C4-2B (cell line): Measurements from ENCODE around the gene ADRA1B.

Source experiments
- CTCF ChIP-seq: fragments of 450-650 bp; conservative IDR thresholded peaks from 2 replicates; pipeline ENCODE4 v1.5.1; 2017; ENCODE audit warnings: mild to moderate bottlenecking
- ZFX ChIP-seq: fragments of 450-650 bp; IDR thresholded peaks from 2 replicates; pipeline ENCODE4 v1.6.1; 2017

- TF ChIP-seq CTCF = no peak
- no peak for TF ChIP-seq ZFX
Measured at GRCh38 chr5:159963935-159964334, 47.7 kb downstream of the ADRA1B start.
